ENCODE measurements around the gene STK32B.

GRCh38 chr4:5276475-5277075 lies 225.3 kb downstream of the STK32B start:
- no peak for TF ChIP-seq CTCF (IDR thresholded peaks at IDR 0.05)
- no peak for TF ChIP-seq POLR2A (IDR thresholded peaks at IDR 0.05)
